ENCODE data around the gene RPS13. TPM values are rescaled to one million over a fixed set of nuclear protein-coding genes. Genes with fewer than 3 reads are reported as not detected.
A peak's percentile ranks its signal among the peaks of the same experiment; 100 is the strongest.
"Not testable (repeated sequence)": the region's sequence is repeated elsewhere in the genome, so short reads cannot be mapped to it uniquely, and the experiment has no call there.

RPS13 gene
- total and polyA plus RNA-seq, 9 of the 15 experiments (the other 6 are each of a cell fraction or from before 2014, with no cell fraction given) = 1,267 to 3,714 (median 1,762) TPM

DNA sequence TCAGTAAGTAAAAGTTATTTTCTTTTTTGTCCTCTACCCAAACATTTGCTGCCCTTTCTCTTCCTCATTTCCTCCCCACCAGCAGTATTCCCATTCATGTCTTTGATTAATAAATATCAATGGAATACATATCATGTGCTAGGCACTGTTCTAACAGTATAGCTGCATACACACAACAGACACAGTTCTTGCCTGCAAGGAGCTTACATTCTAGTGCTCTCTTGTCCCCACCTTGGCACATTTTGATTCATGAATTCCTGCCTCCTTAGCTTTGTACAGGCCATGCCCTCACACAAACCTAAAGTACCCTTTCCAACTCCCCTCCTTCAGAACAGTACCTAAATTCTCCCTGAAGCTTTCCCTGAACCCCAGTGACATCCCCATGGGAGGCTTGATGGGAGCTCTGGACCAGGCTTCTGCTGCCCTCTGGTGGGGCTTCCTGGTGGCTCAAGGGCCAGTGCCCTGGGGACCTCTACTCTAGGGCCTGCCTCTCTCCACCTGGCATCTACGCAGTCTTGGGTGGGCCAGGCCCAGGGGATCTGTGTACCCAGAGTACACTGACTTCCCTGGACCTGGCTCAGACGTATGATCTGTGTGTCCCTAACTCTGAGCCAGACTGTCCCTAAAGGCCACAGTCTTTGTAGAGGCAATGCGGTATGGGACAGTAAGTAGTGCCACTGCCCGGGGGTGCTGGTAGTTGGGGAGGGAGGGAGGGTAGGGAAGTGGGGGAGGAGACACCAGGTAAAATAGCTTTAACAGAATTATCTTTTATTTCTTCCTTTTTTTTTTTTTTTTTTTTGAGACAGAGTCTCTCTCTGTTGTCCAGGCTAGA, 14.1 kb downstream of the RPS13 start (continued):
- TF ChIP-seq, protein P1, sequence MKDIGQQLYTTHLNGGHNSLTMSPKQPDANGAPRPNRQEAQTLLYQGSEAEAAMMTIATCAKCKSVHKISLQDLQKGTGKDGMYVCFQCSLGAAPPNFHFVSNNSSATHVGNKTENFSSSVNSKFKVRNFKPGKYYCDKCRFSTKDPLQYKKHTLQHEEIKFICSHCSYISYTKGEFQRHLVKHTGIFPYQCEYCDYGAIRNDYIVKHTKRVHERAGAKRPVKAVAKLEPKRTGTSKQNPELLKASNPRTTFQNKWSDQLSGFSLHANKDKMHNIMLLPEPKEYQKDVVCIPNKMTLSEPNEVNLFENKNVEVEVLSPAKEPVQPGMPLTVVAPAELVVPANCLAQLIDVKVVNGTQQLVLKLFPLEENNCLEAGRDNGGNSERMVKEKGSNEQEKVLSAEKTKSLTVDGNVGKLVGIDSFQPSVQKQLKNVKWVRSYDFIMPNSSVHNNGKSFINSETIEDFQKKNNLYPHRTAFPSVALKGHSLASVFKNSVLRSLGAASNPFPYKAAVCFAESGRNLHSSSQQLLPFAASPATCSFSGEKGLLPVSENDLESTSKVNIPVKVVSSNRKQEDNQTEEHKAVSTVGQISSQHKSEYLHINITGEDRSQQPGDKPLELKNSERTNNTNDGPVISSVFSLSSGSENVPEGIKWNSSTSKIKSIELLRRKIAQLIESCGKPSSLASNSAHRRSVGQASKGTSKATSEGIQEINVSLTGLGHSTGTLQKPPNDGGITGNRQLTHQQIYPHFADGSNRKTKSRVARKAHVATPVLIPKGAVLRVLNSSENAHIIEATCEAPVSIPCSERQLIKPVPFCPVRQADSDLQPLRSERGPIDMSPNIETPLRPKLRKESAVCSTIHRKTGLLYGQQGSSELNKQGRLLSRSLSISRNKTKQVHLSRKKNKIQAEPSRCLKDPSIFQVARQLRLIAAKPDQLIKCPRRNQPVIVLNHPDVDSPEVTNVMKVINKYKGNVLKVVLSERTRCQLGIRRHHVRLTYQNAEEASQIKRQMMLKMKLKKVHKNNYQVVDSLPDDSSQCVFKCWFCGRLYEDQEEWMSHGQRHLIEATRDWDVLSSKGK (CRISPR knock-in tag; IDR thresholded peaks at IDR 0.05) = no peak
- TF ChIP-seq PML (IDR thresholded peaks at IDR 0.05; ENCODE audit: low read length) (no peak), TRIM28 (IDR thresholded peaks at IDR 0.05) (peak; percentile 75), MTA1 (IDR thresholded peaks at IDR 0.05; ENCODE audit: borderline replicate concordance) (no peak), ZNF57 (CRISPR knock-in tag; IDR thresholded peaks at IDR 0.05) (no peak), CBX2 (IDR thresholded peaks at IDR 0.05; ENCODE audit: insufficient read depth, low read length, poor library complexity, severe bottlenecking) (no peak), BACH1 (tag; IDR thresholded peaks at IDR 0.05) (no peak)

DNA sequence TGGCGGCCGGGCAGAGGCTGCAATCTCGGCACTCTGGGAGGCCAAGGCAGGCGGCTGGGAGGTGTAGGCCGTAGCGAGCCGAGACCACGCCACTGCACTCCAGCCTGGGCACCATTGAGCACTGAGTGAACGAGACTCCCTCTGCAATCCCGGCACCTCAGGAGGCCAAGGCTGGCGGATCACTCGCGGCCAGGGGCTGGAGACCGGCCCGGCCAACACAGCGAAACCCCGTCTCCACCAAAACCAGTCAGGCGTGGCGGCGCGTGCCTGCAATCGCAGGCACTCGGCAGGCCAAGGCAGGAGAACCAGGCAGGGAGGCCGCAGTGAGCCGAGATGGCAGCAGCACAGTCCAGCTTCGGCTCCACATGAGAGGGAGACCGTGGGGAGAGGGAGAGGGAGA, 26.3 kb downstream of the RPS13 start:
- H4K20me1 ChIP-seq (replicated peaks; ENCODE audit: control insufficient read depth, insufficient read depth, low read length); DNase-seq (ENCODE audit: extremely low read depth in 1 of 4, low spot score in 3 of 4); FAIRE-seq; H3K27ac ChIP-seq (ENCODE audit: extremely low read depth, low read depth, low read length); CTCF ChIA-PET (ENCODE audit: low intra/inter-chr PET ratio); H3K79me2 ChIP-seq (ENCODE audit: control insufficient read depth, insufficient read depth, low read length); H3K4me2 ChIP-seq (ENCODE audit: insufficient read depth, low read length); H3K9ac ChIP-seq (ENCODE audit: insufficient read depth in 1 of 2, low read depth in 2 of 2, low read length in 2 of 2); H3K4me3 ChIP-seq; ATAC-seq; intact Hi-C loops (cut with micrococcal nuclease); in situ Hi-C loops (cut with MboI); POLR2A ChIA-PET; H2AFZ ChIP-seq (ENCODE audit: low read depth, low read length); H3K9me1 ChIP-seq (ENCODE audit: control insufficient read depth, insufficient read depth, low read length); BruUV-seq (replicated peaks); H3K9me3 ChIP-seq (replicated peaks; ENCODE audit: control insufficient read depth, insufficient read depth, low read depth, low read length); H3K36me3 ChIP-seq (ENCODE audit: control insufficient read depth, insufficient read depth, low read length); H3K27me3 ChIP-seq (ENCODE audit: control insufficient read depth in 2 of 2, insufficient read depth in 2 of 2, low read length in 2 of 2); H3K4me1 ChIP-seq (replicated peaks in 1 of 2; ENCODE audit: control insufficient read depth in 2 of 2, insufficient read depth in 2 of 2, low read length in 2 of 2): not testable (repeated sequence)
- 22% methylated on average over 10 of the region's 27 CpGs for WGBS (ENCODE audit: insufficient coverage, low coverage, missing lambda C conversion rate)

DNA sequence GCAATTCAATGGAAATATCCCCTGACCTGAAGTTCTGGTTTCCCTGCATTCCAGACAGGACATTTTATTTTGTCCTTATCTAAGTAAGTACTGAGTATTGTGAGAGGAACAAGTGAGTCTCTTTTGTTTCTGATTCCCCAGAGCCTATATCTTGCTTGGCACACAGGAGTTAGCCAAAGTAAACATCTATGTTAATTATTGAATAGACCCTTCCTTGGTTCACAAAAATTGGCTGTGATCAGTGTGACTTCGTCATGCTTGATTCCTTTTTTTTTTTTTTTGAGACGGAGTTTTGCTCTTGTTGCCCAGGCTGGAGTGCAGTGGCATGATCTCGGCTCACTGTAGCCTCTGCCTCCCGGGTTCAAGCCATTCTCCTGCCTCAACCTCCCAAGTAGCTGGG, 29.0 kb downstream of the RPS13 start:
- H3K36me3 ChIP-seq (ENCODE audit: control insufficient read depth, insufficient read depth, low read length); H3K9me3 ChIP-seq (replicated peaks; ENCODE audit: control insufficient read depth, insufficient read depth, low read depth, low read length); H3K4me1 ChIP-seq (replicated peaks in 1 of 2; ENCODE audit: control insufficient read depth in 2 of 2, insufficient read depth in 2 of 2, low read length in 2 of 2); in situ Hi-C loops (cut with MboI); H3K27ac ChIP-seq (ENCODE audit: extremely low read depth, low read depth, low read length); H3K9ac ChIP-seq (ENCODE audit: insufficient read depth in 1 of 2, low read depth in 2 of 2, low read length in 2 of 2); H4K20me1 ChIP-seq (replicated peaks; ENCODE audit: control insufficient read depth, insufficient read depth, low read length); FAIRE-seq; BruUV-seq (replicated peaks); DNase-seq (ENCODE audit: extremely low read depth in 1 of 4, low spot score in 3 of 4); H3K79me2 ChIP-seq (ENCODE audit: control insufficient read depth, insufficient read depth, low read length); H2AFZ ChIP-seq (ENCODE audit: low read depth, low read length); CTCF ChIA-PET (ENCODE audit: low intra/inter-chr PET ratio); intact Hi-C loops (cut with micrococcal nuclease); H3K4me3 ChIP-seq; ATAC-seq; H3K4me2 ChIP-seq (ENCODE audit: insufficient read depth, low read length); H3K9me1 ChIP-seq (ENCODE audit: control insufficient read depth, insufficient read depth, low read length); H3K27me3 ChIP-seq (ENCODE audit: control insufficient read depth in 2 of 2, insufficient read depth in 2 of 2, low read length in 2 of 2): not testable (repeated sequence)
- WGBS (ENCODE audit: insufficient coverage, low coverage, missing lambda C conversion rate) = 0% methylated on average over 4 of the region's 4 CpGs
- POLR2A ChIA-PET = interaction anchor here (1.4 kb wide), 1 partner anchor 28 kb away, joined by 4 read pairs; no protein-coding TSS in a partner anchor
